HepG2 (cell line): Measurements from ENCODE around the gene JAG1. TPM values are rescaled to one million over a fixed set of nuclear protein-coding genes. Genes with fewer than 3 reads are reported as not detected.
A peak's percentile ranks its signal among the peaks of the same experiment; 100 is the strongest.

ENCODE experiments used
- BCLAF1 ChIP-seq: fragments of 450-650 bp; IDR thresholded peaks from 2 replicates; pipeline ENCODE4 v1.6.1; 2017; ENCODE audit warnings: mild to moderate bottlenecking
- BRF2 ChIP-seq: sonication (generic); formaldehyde crosslinking; IDR thresholded peaks from 2 replicates; pipeline ENCODE4 v1.8.1; 2022; ENCODE audit warnings: mild to moderate bottlenecking, missing genetic modification reagents
- CCDC6 ChIP-seq: sonication (generic); formaldehyde crosslinking; IDR thresholded peaks from 2 replicates; pipeline ENCODE4 v1.8.1; 2022; ENCODE audit warnings: mild to moderate bottlenecking, missing genetic modification reagents, moderate library complexity
- DPF2 ChIP-seq: sonication (generic); formaldehyde crosslinking; IDR thresholded peaks from 2 replicates; pipeline ENCODE4 v1.4.0; 2020; ENCODE audit warnings: mild to moderate bottlenecking, low read depth, missing genetic modification reagents, borderline replicate concordance
- GTF3A ChIP-seq: sonication (generic); formaldehyde crosslinking; conservative IDR thresholded peaks from 2 replicates; pipeline ENCODE4 v1.4.0; 2020; ENCODE audit warnings: mild to moderate bottlenecking, missing genetic modification reagents
- REPIN1 ChIP-seq: sonication (generic); formaldehyde crosslinking; IDR thresholded peaks from 2 replicates; pipeline ENCODE4 v1.8.0; 2022; ENCODE audit warnings: missing genetic modification reagents, low read depth, mild to moderate bottlenecking, borderline replicate concordance
- SALL1 ChIP-seq: sonication (generic); formaldehyde crosslinking; IDR thresholded peaks from 2 replicates; pipeline ENCODE4 v1.8.0; 2022; ENCODE audit warnings: mild to moderate bottlenecking, missing genetic modification reagents
- SIN3A ChIP-seq: IDR thresholded peaks from 2 replicates; pipeline ENCODE4 v1.6.1; 2011; ENCODE audit warnings: low read depth, mild to moderate bottlenecking, control low read depth, low read length, borderline replicate concordance
- SP140L ChIP-seq: sonication (generic); formaldehyde crosslinking; IDR thresholded peaks from 2 replicates; pipeline ENCODE4 v1.4.0; 2020; ENCODE audit warnings: missing genetic modification reagents, borderline replicate concordance
- TAF1 ChIP-seq: sonication (generic); formaldehyde crosslinking; IDR thresholded peaks from 2 replicates; pipeline ENCODE4 v1.4.0; 2020; ENCODE audit warnings: missing genetic modification reagents
- TGIF2 ChIP-seq: IDR thresholded peaks from 2 replicates; pipeline ENCODE4 v1.6.1; 2016; ENCODE audit warnings: control low read depth, missing compliant biosample characterization
- ZFP36 ChIP-seq: fragments of 150-350 bp; IDR thresholded peaks from 2 replicates; pipeline ENCODE4 v1.6.1; 2018; ENCODE audit warnings: borderline replicate concordance, low read length, low read depth; ENCODE audit not compliant: partially characterized antibody
- ZFP82 ChIP-seq: sonication (generic); formaldehyde crosslinking; IDR thresholded peaks from 2 replicates; pipeline ENCODE4 v1.5.1; 2020; ENCODE audit warnings: mild to moderate bottlenecking, missing genetic modification reagents, borderline replicate concordance
- ZNF230 ChIP-seq: sonication (generic); formaldehyde crosslinking; IDR thresholded peaks from 2 replicates; pipeline ENCODE4 v1.4.0; 2020; ENCODE audit warnings: mild to moderate bottlenecking, missing genetic modification reagents
- ZNF30 ChIP-seq: sonication (generic); formaldehyde crosslinking; IDR thresholded peaks from 2 replicates; pipeline ENCODE4 v1.5.0; 2020; ENCODE audit warnings: mild to moderate bottlenecking, missing genetic modification reagents
- ZNF574 ChIP-seq: sonication (generic); formaldehyde crosslinking; IDR thresholded peaks from 2 replicates; pipeline ENCODE4 v1.4.0; 2020; ENCODE audit warnings: missing genetic modification reagents
- ZNF780A ChIP-seq: sonication (generic); formaldehyde crosslinking; IDR thresholded peaks from 2 replicates; pipeline ENCODE4 v1.8.0; 2022; ENCODE audit warnings: mild to moderate bottlenecking, missing genetic modification reagents, moderate library complexity
- polyA plus RNA-seq, 8 experiments: library from polyadenylated mRNA; depleted of rRNA in 3 of 8; stranded (reverse) in 7 of 8; unstranded in 1 of 8; fragments of >200 nt; fragmentation: Illumina TruSeq in 4 of 8; extraction: Trizol in 4 of 8; gene quantifications; 2 replicates each; pipeline versions ENCODE4 v1.2.1 to v1.2.3, GENCODE V29; 2011 to 2016; ENCODE audit warnings: low read depth in 4 of 8, missing spikeins in 1 of 8, mixed read lengths in 1 of 8; ENCODE audit not compliant: insufficient read depth in 1 of 8
- total RNA-seq, 5 experiments: library from RNA; depleted of rRNA; stranded (reverse); fragments of >200 nt; fragmentation: Illumina TruSeq; extraction: Trizol; gene quantifications; 2 replicates each; pipeline ENCODE4 v1.2.3, GENCODE V29; 2016; ENCODE audit warnings: low read depth in 1 of 5
- TF ChIP-seq, protein P1 (sequence below): sonication (generic); formaldehyde crosslinking; IDR thresholded peaks from 2 replicates; pipeline ENCODE4 v1.4.0; 2020; ENCODE audit warnings: missing genetic modification reagents
- TF ChIP-seq, protein P2 (sequence below), 2 experiments: fragments of 450-650 bp in 1 of 2; sonication (generic) in 1 of 2; formaldehyde crosslinking; IDR thresholded peaks; 2 replicates each; pipeline versions ENCODE4 v1.5.0 to v1.8.0; 2020 to 2022; ENCODE audit warnings: mild to moderate bottlenecking in 1 of 2, missing genetic modification reagents in 1 of 2

The JAG1 gene
- total and polyA plus RNA-seq, 2 of the 13 experiments (the other 11 are each of a cell fraction or from before 2014, with no cell fraction given): 47.1 to 56.3 TPM

- no peak for TF ChIP-seq BRF2 (CRISPR knock-in tag)
- no peak for TF ChIP-seq BCLAF1
- peak; percentile 93; the same call in 1 of the 2 replicates for TF ChIP-seq SIN3A
- TF ChIP-seq, protein P1, sequence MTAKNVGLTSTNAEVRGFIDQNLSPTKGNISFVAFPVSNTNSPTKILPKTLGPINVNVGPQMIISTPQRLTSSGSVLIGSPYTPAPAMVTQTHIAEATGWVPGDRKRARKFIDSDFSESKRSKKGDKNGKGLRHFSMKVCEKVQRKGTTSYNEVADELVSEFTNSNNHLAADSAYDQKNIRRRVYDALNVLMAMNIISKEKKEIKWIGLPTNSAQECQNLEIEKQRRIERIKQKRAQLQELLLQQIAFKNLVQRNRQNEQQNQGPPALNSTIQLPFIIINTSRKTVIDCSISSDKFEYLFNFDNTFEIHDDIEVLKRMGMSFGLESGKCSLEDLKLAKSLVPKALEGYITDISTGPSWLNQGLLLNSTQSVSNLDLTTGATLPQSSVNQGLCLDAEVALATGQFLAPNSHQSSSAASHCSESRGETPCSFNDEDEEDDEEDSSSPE (CRISPR knock-in tag): peak; percentile 76; the same call in 1 of the 2 replicates
- peak; percentile 86 for TF ChIP-seq ZNF574 (CRISPR knock-in tag)
- peak; percentile 100 for TF ChIP-seq SALL1 (CRISPR knock-in tag)
- TF ChIP-seq CCDC6: peak; percentile 53; the same call in 1 of the 2 replicates
- no peak for TF ChIP-seq ZNF30 (CRISPR knock-in tag)
- TF ChIP-seq, protein P2, sequence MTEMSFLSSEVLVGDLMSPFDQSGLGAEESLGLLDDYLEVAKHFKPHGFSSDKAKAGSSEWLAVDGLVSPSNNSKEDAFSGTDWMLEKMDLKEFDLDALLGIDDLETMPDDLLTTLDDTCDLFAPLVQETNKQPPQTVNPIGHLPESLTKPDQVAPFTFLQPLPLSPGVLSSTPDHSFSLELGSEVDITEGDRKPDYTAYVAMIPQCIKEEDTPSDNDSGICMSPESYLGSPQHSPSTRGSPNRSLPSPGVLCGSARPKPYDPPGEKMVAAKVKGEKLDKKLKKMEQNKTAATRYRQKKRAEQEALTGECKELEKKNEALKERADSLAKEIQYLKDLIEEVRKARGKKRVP (CRISPR knock-in tag; IDR thresholded peaks at IDR 0.05): peak in 1 of 2 experiments; percentile 94; a peak in 2 of 4 replicates
- TF ChIP-seq ZNF230 (CRISPR knock-in tag): no peak
- TF ChIP-seq REPIN1: peak; percentile 88
- 0 out of 2 replicates have a peak, but pooled peaks have one; percentile 10 for TF ChIP-seq SP140L (CRISPR knock-in tag)
- 0 out of 2 replicates have a peak, but pooled peaks have one; percentile 56 for TF ChIP-seq GTF3A (CRISPR knock-in tag)
- peak; percentile 99 for TF ChIP-seq DPF2 (CRISPR knock-in tag)
- peak; percentile 99 for TF ChIP-seq TGIF2
- TF ChIP-seq ZFP82 (CRISPR knock-in tag): no peak
- no peak for TF ChIP-seq ZFP36
- TF ChIP-seq ZNF780A (CRISPR knock-in tag): peak; percentile 75; the same call in 1 of the 2 replicates
- peak; percentile 52; the same call in 1 of the 2 replicates for TF ChIP-seq TAF1 (CRISPR knock-in tag)
Observed at GRCh38 chr20:10603971-10604864, 69.6 kb downstream of the JAG1 start (continued).
